Heart left ventricle (tissue), 16 donors: ENCODE data around the gene PPM1L. TPM values are rescaled to one million over a fixed set of nuclear protein-coding genes. Genes with fewer than 3 reads are reported as not detected.

Experiments used
- ATAC-seq, 4 donors: fragments of 200-7000 bp; cut with Tn5 transposase; one replicate each; pipeline ENCODE4 v1.9.1; 2020 to 2022; ENCODE audit warnings: moderate library complexity in 4 of 4, mild to moderate bottlenecking in 3 of 4, moderate number of reproducible peaks in 1 of 4
- DNase-seq, 5 donors: peaks; one replicate each; pipeline ENCODE4 v3.0.0-alpha.2; 2020
- H3K27ac ChIP-seq, 12 donors: fragments of 200-600 bp; sonication (generic) in 4 of 12; one replicate each; pipeline versions ENCODE4 v1.5.0 to v1.8.0; 2016 to 2022; ENCODE audit warnings: mild to moderate bottlenecking in 2 of 12
- H3K27me3 ChIP-seq, 9 donors: fragments of 200-600 bp; sonication (generic) in 2 of 9; one replicate each; pipeline versions ENCODE4 v1.5.1 to v1.8.0; 2016 to 2022; ENCODE audit warnings: mild to moderate bottlenecking in 3 of 9
- H3K36me3 ChIP-seq, 9 donors: fragments of 200-600 bp; sonication (generic) in 2 of 9; one replicate each; pipeline versions ENCODE4 v1.5.0 to v1.8.0; 2018 to 2022; ENCODE audit warnings: mild to moderate bottlenecking in 2 of 9
- H3K4me1 ChIP-seq, 12 donors: fragments of 200-600 bp; sonication (generic) in 4 of 12; one replicate each; pipeline versions ENCODE4 v1.5.0 to v1.8.0; 2016 to 2022; ENCODE audit warnings: mild to moderate bottlenecking in 3 of 12
- H3K4me3 ChIP-seq, 12 donors: fragments of 200-600 bp; sonication (generic) in 4 of 12; one replicate each; pipeline versions ENCODE4 v1.5.0 to v1.8.0; 2017 to 2022; ENCODE audit warnings: mild to moderate bottlenecking in 9 of 12, moderate library complexity in 4 of 12
- H3K9me3 ChIP-seq, 12 donors: fragments of 200-600 bp; sonication (generic) in 4 of 12; one replicate each; pipeline versions ENCODE4 v1.5.0 to v1.8.0; 2016 to 2022; ENCODE audit warnings: mild to moderate bottlenecking in 1 of 12
- CTCF ChIP-seq, 12 donors: fragments of 200-600 bp; sonication (generic) in 4 of 12; IDR thresholded peaks; one replicate each; pipeline versions ENCODE4 v1.5.0 to v1.8.0; 2018 to 2022; ENCODE audit warnings: antibody characterized with exemption in 12 of 12, mild to moderate bottlenecking in 5 of 12
- POLR2A ChIP-seq, 2 donors: fragments of 450-650 bp; IDR thresholded peaks; one replicate each; pipeline ENCODE4 v1.6.1; 2017; ENCODE audit warnings: antibody characterized with exemption in 2 of 2, mild to moderate bottlenecking in 2 of 2, moderate library complexity in 2 of 2
- WGBS, 4 donors: extraction: QIAGEN DNeasy Blood & Tissue Kit in 2 of 4; methylation state at CpG; one replicate each; pipeline versions ENCODE4 v1.1.5 to v1.1.7; 2013 to 2018; 5-methylcytosine and 5-hydroxymethylcytosine counted together
- intact Hi-C, 10 donors: fragments of 100-400 bp; cut with DNase I; formaldehyde crosslinking; loops; one replicate each; pipeline versions ENCODE4 v1.11.1 to v1.14.2; 2022
- polyA plus RNA-seq, 2 donors: library from polyadenylated mRNA; stranded (reverse); fragments of 200-250 nt; gene quantifications; one replicate each; pipeline ENCODE4 v1.2.3, GENCODE V29; 2013
- total RNA-seq, 9 donors: library from RNA; depleted of rRNA in 2 of 9; stranded (reverse); fragments of >200 nt in 2 of 9; fragmentation: NEBNext Ultra II Directional in 3 of 9; extraction: Animal tissue kit (Norgen Biotek cat#: 25700) in 3 of 9; gene quantifications; one replicate each; pipeline versions ENCODE4 v1.1.0 to v1.2.4, GENCODE V29; 2016 to 2023
- donor health status: ischemic (EF 13 %, LVEDD 7.1; RV severe dilation, severe dysfunction).
- donor health status: healthy with polysubstance abuse.
- donor health status: DM: no; HTN: yes; CAD: no.
- donor health status: DM: no; HTN: no; CAD: no.
- donor health status: ischemic (EF 25% LVEDD 6.9; RV normal size, moderate dysfunction).
- donor health status: ischemic (EF 25% LVEDD 5.7; RV mildly dilated, moderate dysfunction).
- donor health status: healthy.
- donor health status: DM: yes; HTN: yes; CAD: no.
- donor health status: ischemic (EF 35%, LVEDD 5.7; RV mildly dilated, moderate dysfunction).
- donor health status: nonischemic (EF 11% LVEDD 7.7; RV severe dilation, severe dysfunction).
- donor health status: DM: yes; HTN: yes; CAD: no.
- donor health status: PGD.
- donor health status: ischemic (EF 29% LVEDD 5.4; RV normal size, mild dysfunction).
- donor health status: nonischemic (EF 23%, LVEDD 6.1; RV moderate dilation, normal function).

Gene PPM1L
- total and polyA plus RNA-seq, 11 donors, result 6.2 to 89.6 (median 41.7) TPM

DNA sequence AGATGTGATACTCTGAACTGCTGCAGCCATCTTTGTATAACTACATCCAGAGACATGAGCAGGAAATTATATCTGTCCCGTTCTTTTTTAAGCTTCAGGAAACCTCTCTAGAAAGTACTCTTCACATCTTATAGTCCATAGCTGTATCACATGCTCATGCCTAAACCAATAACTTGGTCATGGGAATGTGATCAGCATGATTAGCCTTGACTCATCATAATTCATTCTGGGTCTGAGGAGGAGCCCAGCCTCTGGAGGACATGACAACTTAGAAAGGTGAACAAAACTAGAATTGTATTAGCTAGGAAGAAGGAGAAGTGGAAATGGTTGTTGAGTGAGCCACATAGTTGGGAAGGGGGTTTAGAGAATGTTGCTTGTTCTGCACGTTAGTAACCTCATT is 12.9 kb downstream of the PPM1L start:
- H3K9me3 ChIP-seq, result no peaks in the 10 kb centered on the region
- no peaks in the 10 kb centered on the region for H3K36me3 ChIP-seq
- no peak for DNase-seq
- ATAC-seq, result no peak
- no peaks in the 10 kb centered on the region for H3K27me3 ChIP-seq
- H3K4me3 ChIP-seq, result no peak overlapping the region
- 78 to 88% (median 82%) methylated on average over 2 of the region's 2 CpGs for WGBS, 4 donors
- intact Hi-C loops, result no loop called here
- TF ChIP-seq CTCF (IDR thresholded peaks at IDR 0.05), result no peak
- no peak for TF ChIP-seq POLR2A (IDR thresholded peaks at IDR 0.05)
- H3K4me1 ChIP-seq, result peaks cover 0 to 49% (median 13%) of the 10 kb centered on the region in 12 donors
- peak overlapping the region in 2 of 12 donors; percentile 50 to 52 for H3K27ac ChIP-seq

DNA sequence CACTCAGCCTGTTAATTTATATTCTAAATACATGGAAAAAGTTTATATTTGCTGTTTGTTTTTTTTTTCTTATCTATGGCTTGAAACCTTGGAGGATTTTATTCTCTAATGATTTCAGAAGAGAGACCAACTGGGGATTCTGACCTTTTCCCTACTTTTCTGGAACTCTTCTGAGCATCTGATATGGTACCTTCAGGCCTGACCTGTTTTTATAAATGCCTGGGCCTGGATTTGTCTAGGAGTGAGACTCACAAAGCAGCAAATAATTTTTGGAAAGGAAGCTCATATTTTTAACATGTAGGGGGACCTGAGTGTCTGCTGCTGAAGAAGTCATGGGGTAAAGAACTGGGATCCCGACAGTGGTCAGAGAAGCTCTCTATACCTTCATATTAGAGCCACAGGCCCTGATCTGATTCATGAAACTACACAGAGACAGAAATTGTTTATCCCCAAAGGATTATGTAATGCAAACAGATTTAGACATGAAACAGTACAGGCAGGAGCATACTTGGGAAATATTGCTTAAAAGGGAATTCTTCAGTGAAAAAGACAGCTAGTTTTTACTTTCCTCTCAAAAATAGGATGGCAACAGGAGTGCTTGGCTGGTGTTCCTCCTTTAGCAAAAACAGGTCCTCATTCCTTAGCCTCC is 15.9 kb downstream of the PPM1L start:
- Histone ChIP-seq H3K36me3 (no peaks in the 10 kb centered on the region), H3K27ac (peak overlapping the region in 8 of 12 donors; percentile 9 to 74 (median 39)), H3K9me3 (no peaks in the 10 kb centered on the region), H3K4me1 (peaks cover 0 to 48% (median 13%) of the 10 kb centered on the region in 12 donors), H3K4me3 (no peak overlapping the region), H3K27me3 (no peaks in the 10 kb centered on the region)
- DNase-seq (no peak), ATAC-seq (peak in 2 of 4 donors; percentile 52 to 58)
- intact Hi-C loops, result no loop called here
- WGBS, 4 donors, result 31 to 62% (median 48%) methylated on average over 1 of the region's 1 CpG
- TF ChIP-seq POLR2A (IDR thresholded peaks at IDR 0.05), result no peak
- no peak for TF ChIP-seq CTCF (IDR thresholded peaks at IDR 0.05)

DNA sequence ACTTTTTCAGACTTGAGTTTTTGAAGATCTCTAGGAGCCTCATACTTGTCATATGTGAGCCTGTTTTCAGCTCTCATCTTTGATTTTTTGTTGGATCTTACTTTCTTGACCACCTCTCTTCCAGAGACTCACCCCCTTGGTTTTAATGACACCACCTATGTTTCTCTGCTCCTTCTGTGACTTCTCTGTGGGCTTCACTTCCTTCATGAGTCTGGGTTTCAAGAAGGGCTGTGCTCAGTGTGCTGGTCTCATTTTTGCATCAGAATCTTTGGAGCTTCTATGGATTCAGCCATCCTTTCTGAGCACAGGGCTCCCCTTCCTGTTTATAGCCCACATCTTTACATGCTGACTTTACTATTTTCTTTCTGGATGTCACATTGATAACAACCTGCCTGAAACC is 17.7 kb downstream of the PPM1L start:
- no peak for DNase-seq
- no peaks in the 10 kb centered on the region for H3K27me3 ChIP-seq
- H3K27ac ChIP-seq, result peak overlapping the region in 2 of 12 donors; percentile 18 to 74
- H3K4me1 ChIP-seq, result peaks cover 0 to 42% (median 15%) of the 10 kb centered on the region in 12 donors
- no peak for TF ChIP-seq POLR2A (IDR thresholded peaks at IDR 0.05)
- H3K9me3 ChIP-seq, result no peaks in the 10 kb centered on the region
- ATAC-seq, result no peak
- H3K36me3 ChIP-seq, result no peaks in the 10 kb centered on the region
- H3K4me3 ChIP-seq, result no peak overlapping the region
- intact Hi-C loops, result no loop called here

GRCh38 chr3:160774172-160774571 is 18.1 kb downstream of the PPM1L start:
- WGBS, 4 donors, result 83 to 92% (median 87%) methylated on average over 3 of the region's 3 CpGs
- Histone ChIP-seq H3K9me3 (no peaks in the 10 kb centered on the region), H3K4me3 (no peak overlapping the region), H3K36me3 (no peaks in the 10 kb centered on the region), H3K4me1 (peaks cover 0 to 42% (median 19%) of the 10 kb centered on the region in 12 donors), H3K27me3 (no peaks in the 10 kb centered on the region), H3K27ac (peak overlapping the region in 1 of 12 donors; percentile 74)
- ATAC-seq (no peak), DNase-seq (no peak)
- intact Hi-C loops, result no loop called here
- no peak for TF ChIP-seq CTCF (IDR thresholded peaks at IDR 0.05)
- TF ChIP-seq POLR2A (IDR thresholded peaks at IDR 0.05), result no peak

- H3K4me3 ChIP-seq, result no peak overlapping the region
- H3K4me1 ChIP-seq, result peaks cover 0 to 36% (median 20%) of the 10 kb centered on the region in 12 donors
Observed at GRCh38 chr3:160778480-160778879, 22.4 kb downstream of the PPM1L start.

More at GRCh38 chr3:160778480-160778879, 22.4 kb downstream of the PPM1L start:
- TF ChIP-seq CTCF (IDR thresholded peaks at IDR 0.05), result no peak
- no peak for TF ChIP-seq POLR2A (IDR thresholded peaks at IDR 0.05)
- intact Hi-C loops, result no loop called here
- no peaks in the 10 kb centered on the region for H3K36me3 ChIP-seq
- no peak overlapping the region for H3K27ac ChIP-seq
- H3K27me3 ChIP-seq, result no peaks in the 10 kb centered on the region
- WGBS, 4 donors, result 36 to 46% (median 41%) methylated on average over 1 of the region's 1 CpG
- DNase-seq (no peak), ATAC-seq (no peak)
- no peaks in the 10 kb centered on the region for H3K9me3 ChIP-seq
